NCI-H2107 treated with DMSO at 0.1 percent for 48 hours (cell line): ENCODE measurements around the gene HCN2.

ENCODE experiments used
- DNase-seq: peaks from one replicate; lab custom pipeline; 2025; ENCODE audit not compliant: unreplicated experiment; lab: John Stamatoyannopoulos, UW

HCN2 gene

GRCh38 chr19:633786-634639 is 44.3 kb downstream of the HCN2 start:
- no peak for DNase-seq

DNA sequence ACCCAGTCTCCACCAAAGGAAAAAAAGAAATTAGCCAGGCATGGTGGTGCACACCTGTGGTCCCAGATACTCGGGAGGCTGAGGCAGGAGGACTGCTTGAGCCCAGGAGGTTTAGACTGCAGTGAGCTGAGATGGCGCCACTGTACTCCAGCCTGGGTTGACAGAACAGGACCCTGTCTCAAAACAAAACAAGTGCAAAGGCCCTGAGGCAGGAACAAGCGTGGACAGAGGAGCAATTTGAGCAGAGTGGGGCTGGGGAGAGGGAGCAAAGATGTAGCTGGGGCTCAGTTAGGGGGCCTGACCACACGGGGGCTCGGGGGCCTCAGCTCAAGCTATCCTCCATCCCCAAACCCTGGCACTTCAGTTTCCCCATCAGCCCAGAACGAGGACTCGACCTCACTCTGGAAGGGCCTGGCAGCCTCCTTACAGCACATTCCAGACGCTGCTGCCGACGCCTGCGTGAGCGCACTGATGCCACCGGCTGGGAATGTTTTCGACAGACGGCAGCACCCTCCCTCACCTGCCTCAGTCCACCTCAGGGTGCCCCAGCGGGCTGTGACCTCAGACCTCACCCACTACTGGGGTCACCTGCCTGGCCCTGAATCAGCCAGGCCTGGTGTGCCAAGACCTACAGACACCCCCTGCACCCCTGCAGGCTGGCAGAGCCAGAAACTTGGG is 45.4 kb downstream of the HCN2 start:
- no peak for DNase-seq

GRCh38 chr19:638906-639252 is 49.2 kb downstream of the HCN2 start:
- DNase-seq: no peak

GRCh38 chr19:639253-640160 is 49.8 kb downstream of the HCN2 start, which contains the start of gene FGF22:
TSS of gene FGF22 (plus strand) at chr19:639879. CDS start at chr19:639926, 47 bp downstream.
- DNase-seq: peak; percentile 31

- no peak for DNase-seq
Measured at GRCh38 chr19:640161-640558, 50.5 kb downstream of the HCN2 start.

- DNase-seq: no peak
Measured at GRCh38 chr19:640606-641189, 51.0 kb downstream of the HCN2 start.

- no peak for DNase-seq
Measured at GRCh38 chr19:641702-642101, 52.0 kb downstream of the HCN2 start.

DNA sequence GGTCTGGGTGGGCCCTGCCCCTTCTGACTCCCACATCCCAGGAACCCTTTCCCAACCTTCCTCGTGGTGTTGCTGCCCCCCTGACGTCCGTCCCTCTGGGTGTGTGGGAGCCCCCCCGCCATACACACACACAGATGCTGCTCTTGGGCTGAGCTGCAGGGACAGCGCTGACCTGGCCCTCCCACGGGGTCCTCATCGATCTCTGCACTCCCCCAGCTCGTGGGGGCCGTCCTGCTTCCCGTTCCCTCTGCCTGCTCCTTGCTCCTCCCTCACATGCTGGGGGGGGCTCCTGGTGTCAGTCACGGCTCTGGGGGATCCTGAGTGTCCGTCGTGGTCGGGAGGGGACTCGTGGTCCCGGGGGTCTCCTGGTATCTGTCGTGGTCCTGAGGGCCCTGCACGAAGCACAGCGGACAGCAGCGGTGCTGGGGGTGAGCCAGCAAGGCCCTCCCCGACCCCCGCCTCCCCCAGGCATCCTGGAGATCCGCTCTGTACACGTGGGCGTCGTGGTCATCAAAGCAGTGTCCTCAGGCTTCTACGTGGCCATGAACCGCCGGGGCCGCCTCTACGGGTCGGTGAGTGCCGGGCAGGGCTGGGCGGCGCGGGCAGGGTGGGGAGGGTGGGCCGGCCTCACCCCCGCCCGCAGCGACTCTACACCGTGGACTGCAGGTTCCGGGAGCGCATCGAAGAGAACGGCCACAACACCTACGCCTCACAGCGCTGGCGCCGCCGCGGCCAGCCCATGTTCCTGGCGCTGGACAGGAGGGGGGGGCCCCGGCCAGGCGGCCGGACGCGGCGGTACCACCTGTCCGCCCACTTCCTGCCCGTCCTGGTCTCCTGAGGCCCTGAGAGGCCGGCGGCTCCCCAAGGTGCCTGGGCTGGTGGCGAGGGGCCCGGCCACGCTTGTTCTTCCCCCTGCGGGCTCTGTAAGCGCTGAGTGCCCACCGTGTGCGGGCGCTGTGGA is 53.4 kb downstream of the HCN2 start:
- DNase-seq: no peak

- no peak for DNase-seq
Measured at GRCh38 chr19:643736-644135, 54.1 kb downstream of the HCN2 start.

GRCh38 chr19:644363-644762 is 54.7 kb downstream of the HCN2 start:
- no peak for DNase-seq

- no peak for DNase-seq
Measured at GRCh38 chr19:644789-645188, 55.1 kb downstream of the HCN2 start.

DNA sequence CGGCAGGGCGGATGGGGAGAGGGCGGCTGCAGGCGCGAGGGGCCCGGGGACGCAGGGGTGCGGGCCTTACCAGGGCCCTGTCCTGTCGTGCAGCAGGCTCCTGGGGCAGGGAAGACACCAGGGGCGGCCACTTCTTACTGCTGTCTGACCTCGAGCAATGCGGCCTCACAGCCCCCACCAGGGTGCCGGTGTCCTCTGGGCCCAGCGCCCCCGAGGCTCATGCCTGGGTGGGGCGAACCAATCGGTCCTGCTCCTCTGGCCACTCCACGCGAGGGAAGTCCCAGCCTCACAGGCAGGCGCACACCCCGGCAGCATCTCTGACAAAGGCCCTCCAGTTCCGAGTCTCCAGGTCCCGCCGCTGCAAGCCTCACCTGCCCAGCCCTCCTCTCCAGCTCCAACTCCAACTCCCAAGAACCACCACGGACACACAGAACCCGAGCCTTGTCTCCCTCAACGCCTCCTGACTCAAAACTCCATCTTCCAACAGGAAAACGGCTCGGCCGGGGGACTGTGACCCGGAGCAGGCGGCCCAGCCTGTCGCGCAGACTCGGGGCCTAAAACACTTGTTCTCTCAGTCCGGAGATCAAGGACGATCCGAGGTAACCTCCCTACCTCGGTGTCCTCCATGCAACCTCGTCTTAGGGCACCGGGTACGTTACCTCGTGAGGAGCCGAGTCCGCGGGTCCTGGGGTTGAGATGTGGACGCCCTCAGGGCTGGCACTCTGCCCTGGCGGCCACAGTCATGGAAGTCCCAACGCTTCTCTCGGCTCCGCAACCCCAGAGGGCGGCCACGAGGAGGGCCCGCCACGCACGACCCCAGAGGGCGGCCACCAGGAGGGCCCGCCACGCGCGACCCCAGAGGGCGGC is 56.5 kb downstream of the HCN2 start:
- no peak for DNase-seq

DNA sequence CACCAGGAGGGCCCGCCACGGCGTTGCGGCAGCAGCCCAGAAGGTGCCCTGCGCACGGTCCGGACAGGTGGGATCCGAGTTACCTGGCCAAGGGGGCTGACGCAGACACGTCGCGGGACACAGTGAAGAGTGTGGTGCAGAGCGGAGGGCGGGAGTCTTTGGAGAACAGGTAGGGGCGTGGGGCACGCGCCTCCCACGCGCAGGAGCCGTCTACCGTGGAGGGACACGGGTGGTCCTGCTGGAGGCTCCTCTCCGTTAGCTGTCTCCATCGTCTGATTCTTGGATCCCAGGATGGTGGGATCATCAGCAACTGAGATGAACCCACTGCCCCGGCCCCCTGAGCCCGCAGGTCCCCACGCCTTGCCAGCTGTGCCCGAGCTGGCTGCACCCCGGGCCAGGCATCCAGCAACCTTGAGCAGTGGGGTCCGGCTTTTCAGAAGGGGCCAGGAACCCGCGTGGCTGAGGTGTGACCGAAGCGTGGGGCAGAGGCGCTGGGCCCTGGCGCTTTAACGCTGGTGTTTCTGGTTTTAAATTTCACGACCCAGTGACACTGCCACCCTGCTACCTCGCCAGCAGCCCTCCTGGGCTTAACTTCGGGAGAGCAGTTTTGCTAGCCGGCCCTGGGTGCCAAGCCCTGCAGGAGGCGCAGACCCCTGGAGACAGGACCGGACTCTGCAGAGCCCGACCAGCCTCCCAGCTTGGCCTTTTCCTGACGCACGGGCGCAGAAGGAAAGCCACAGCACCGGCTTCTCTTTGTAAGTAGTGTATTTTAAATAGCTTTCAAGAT is 57.3 kb downstream of the HCN2 start:
- DNase-seq: no peak

GRCh38 chr19:647566-648284 is 58.0 kb downstream of the HCN2 start:
- DNase-seq: no peak

GRCh38 chr19:648305-648704 is 58.6 kb downstream of the HCN2 start:
- no peak for DNase-seq

DNA sequence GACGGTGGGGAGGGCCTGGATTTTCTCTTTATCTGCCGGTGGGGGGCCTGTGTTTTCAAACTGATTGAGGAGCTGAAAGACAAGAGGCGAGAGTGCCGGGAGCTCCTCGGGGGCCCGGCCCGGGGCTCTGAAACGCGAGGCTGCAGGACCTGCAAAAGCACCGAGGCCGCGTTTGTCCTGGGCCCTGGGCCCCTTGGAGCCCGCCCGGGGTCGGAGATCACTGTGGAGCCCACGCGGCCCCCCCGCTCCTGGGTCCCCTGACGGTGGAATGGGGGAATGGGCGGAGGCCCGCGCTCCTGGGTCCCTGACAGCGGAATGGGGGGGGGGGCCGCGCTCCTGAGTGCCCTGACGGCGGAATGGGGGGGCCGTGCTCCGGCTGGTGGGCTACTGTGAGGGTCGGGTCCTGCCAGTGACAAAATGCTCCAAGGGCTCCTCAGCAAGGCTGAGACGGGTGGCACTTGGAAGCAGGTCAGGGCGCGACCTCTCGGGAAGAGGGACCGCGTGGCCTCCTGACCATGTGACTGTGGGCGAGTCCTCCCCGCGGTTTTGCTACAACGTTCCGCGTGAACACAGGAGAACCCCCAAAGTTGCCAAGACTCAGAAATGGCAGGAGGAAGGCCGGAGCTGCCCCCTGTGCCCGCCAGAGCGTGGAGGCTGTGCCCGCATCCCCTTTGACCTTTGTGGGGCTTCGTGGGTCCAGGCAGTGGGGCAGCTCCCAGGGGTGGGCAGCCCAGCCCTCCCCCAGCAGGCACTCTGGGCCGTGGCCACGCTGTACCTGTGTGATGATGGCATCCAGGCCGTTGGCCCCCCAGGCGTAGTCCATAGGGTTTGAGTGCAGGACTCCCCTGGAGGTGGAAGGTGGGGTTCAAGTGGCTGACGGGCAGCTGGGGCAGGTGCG is 59.5 kb downstream of the HCN2 start:
- no peak for DNase-seq

- DNase-seq: no peak
Measured at GRCh38 chr19:650121-650520, 60.4 kb downstream of the HCN2 start.
